Neural progenitor cell (in vitro differentiated cells): Measurements from ENCODE around the gene KIF9.

Source experiments
- EZH2 ChIP-seq: fragments of 200-600 bp; sonication (generic); IDR thresholded peaks from 2 replicates; pipeline ENCODE4 v1.6.1; 2017; ENCODE audit warnings: antibody characterized with exemption, mild to moderate bottlenecking, moderate library complexity
- EZH2phosphoT487 ChIP-seq: fragments of 200-600 bp; sonication (generic); IDR thresholded peaks from 2 replicates; pipeline ENCODE4 v1.6.1; 2017; ENCODE audit warnings: antibody characterized with exemption
- TF ChIP-seq, protein P1 (sequence below): fragments of 200-600 bp; sonication (generic); IDR thresholded peaks from 2 replicates; pipeline ENCODE4 v1.5.1; 2017; ENCODE audit warnings: antibody characterized with exemption, mild to moderate bottlenecking

GRCh38 chr3:47298439-47298838 lies 15.8 kb upstream of the KIF9 start:
- TF ChIP-seq, protein P1, sequence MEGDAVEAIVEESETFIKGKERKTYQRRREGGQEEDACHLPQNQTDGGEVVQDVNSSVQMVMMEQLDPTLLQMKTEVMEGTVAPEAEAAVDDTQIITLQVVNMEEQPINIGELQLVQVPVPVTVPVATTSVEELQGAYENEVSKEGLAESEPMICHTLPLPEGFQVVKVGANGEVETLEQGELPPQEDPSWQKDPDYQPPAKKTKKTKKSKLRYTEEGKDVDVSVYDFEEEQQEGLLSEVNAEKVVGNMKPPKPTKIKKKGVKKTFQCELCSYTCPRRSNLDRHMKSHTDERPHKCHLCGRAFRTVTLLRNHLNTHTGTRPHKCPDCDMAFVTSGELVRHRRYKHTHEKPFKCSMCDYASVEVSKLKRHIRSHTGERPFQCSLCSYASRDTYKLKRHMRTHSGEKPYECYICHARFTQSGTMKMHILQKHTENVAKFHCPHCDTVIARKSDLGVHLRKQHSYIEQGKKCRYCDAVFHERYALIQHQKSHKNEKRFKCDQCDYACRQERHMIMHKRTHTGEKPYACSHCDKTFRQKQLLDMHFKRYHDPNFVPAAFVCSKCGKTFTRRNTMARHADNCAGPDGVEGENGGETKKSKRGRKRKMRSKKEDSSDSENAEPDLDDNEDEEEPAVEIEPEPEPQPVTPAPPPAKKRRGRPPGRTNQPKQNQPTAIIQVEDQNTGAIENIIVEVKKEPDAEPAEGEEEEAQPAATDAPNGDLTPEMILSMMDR, result no peak
- TF ChIP-seq EZH2 (no peak), EZH2phosphoT487 (no peak)
